CD14-positive monocyte (primary cell): ENCODE data around the gene RNGTT. TPM values are rescaled to one million over a fixed set of nuclear protein-coding genes. Genes with fewer than 3 reads are reported as not detected.

Experiments used
- DNase-seq, 3 donors: peaks; one replicate each; pipeline ENCODE4 v3.0.0-alpha.2; 2011 to 2022
- H2AFZ ChIP-seq: 2 replicates; pipeline ENCODE4 v1.6.0; 2012; ENCODE audit warnings: mild to moderate bottlenecking, low read depth, low read length, inconsistent platforms; ENCODE audit not compliant: insufficient read depth, poor library complexity, severe bottlenecking
- H3K27ac ChIP-seq, 2 donors: 1 replicate in 1 of 2; 2 replicates in 1 of 2; pipeline ENCODE4 v1.5.1; 2012 to 2013; ENCODE audit warnings: low read length in 2 of 2, control low read depth in 1 of 2, inconsistent platforms in 1 of 2, low read depth in 1 of 2, mild to moderate bottlenecking in 1 of 2
- H3K27me3 ChIP-seq, 2 donors: one replicate each; pipeline versions ENCODE4 v1.6.0 to v1.6.1; 2011 to 2013; ENCODE audit warnings: low read length in 2 of 2; ENCODE audit not compliant: control insufficient read depth in 2 of 2, insufficient read depth in 2 of 2
- H3K36me3 ChIP-seq, 2 donors: replicated peaks in 1 of 2; 1 replicate in 1 of 2; 2 replicates in 1 of 2; pipeline versions ENCODE4 v1.5.1 to v1.6.1; 2012 to 2013; ENCODE audit warnings: low read length in 2 of 2, control low read depth in 1 of 2, inconsistent platforms in 1 of 2, mild to moderate bottlenecking in 1 of 2; ENCODE audit not compliant: insufficient read depth in 2 of 2, control insufficient read depth in 1 of 2
- H3K4me1 ChIP-seq, 2 donors: 1 replicate in 1 of 2; 2 replicates in 1 of 2; pipeline versions ENCODE4 v1.5.1 to v1.6.1; 2012 to 2013; ENCODE audit warnings: low read length in 2 of 2, control low read depth in 1 of 2, inconsistent platforms in 1 of 2, mild to moderate bottlenecking in 1 of 2, moderate library complexity in 1 of 2; ENCODE audit not compliant: insufficient read depth in 2 of 2, control insufficient read depth in 1 of 2
- H3K4me2 ChIP-seq: replicated peaks from 2 replicates; pipeline ENCODE3; 2012; ENCODE audit warnings: low read length, moderate library complexity, mild to moderate bottlenecking; ENCODE audit not compliant: poor library complexity, severe bottlenecking; ENCODE audit errors: extremely low read depth
- H3K4me3 ChIP-seq, 3 experiments: fragments of 200-600 bp in 1 of 3; sonication (generic) in 1 of 3; replicated peaks in 1 of 3; 1 replicate in 2 of 3; 2 replicates in 1 of 3; pipeline ENCODE4 v1.5.1; 2011 to 2013; ENCODE audit warnings: low read length in 3 of 3, mild to moderate bottlenecking in 3 of 3, control low read depth in 2 of 3, low read depth in 2 of 3, inconsistent platforms in 1 of 3, moderate library complexity in 1 of 3
- H3K79me2 ChIP-seq: 2 replicates; pipeline ENCODE4 v1.6.0; 2012; ENCODE audit warnings: mild to moderate bottlenecking, control low read depth, inconsistent platforms, low read length, moderate library complexity; ENCODE audit not compliant: insufficient read depth
- H3K9ac ChIP-seq: 2 replicates; pipeline ENCODE4 v1.6.0; 2017; ENCODE audit warnings: low read length, mild to moderate bottlenecking; ENCODE audit not compliant: insufficient read depth, poor library complexity, severe bottlenecking
- H3K9me3 ChIP-seq, 2 donors: replicated peaks in 1 of 2; 1 replicate in 1 of 2; 2 replicates in 1 of 2; pipeline versions ENCODE4 v1.5.1 to v1.6.1; 2012 to 2013; ENCODE audit warnings: low read length in 2 of 2, control low read depth in 1 of 2; ENCODE audit not compliant: control insufficient read depth in 1 of 2, insufficient read depth in 1 of 2
- H4K20me1 ChIP-seq: 2 replicates; pipeline ENCODE4 v1.6.0; 2012; ENCODE audit warnings: mild to moderate bottlenecking, low read length, control low read depth, moderate library complexity; ENCODE audit not compliant: insufficient read depth
- H3K27ac Mint-ChIP-seq, 7 donors: one replicate each; pipeline ENCODE4 v1.8.0; 2020; ENCODE audit warnings: mild to moderate bottlenecking in 7 of 7, mixed read lengths in 7 of 7, moderate library complexity in 6 of 7, inconsistent platforms in 2 of 7
- H3K27me3 Mint-ChIP-seq, 3 donors: one replicate each; pipeline ENCODE4 v1.8.0; 2021 to 2022; ENCODE audit warnings: low read depth in 3 of 3, mild to moderate bottlenecking in 3 of 3, mixed read lengths in 3 of 3, moderate library complexity in 3 of 3, inconsistent platforms in 1 of 3
- H3K36me3 Mint-ChIP-seq, 2 donors: one replicate each; pipeline ENCODE4 v1.8.0; 2020; ENCODE audit warnings: mixed read lengths in 2 of 2, inconsistent platforms in 1 of 2, mild to moderate bottlenecking in 1 of 2
- H3K4me1 Mint-ChIP-seq: one replicate; pipeline ENCODE4 v1.8.0; 2020; ENCODE audit warnings: mild to moderate bottlenecking, mixed read lengths
- H3K4me3 Mint-ChIP-seq, 2 donors: one replicate each; pipeline ENCODE4 v1.8.0; 2020; ENCODE audit warnings: mild to moderate bottlenecking in 2 of 2, mixed read lengths in 2 of 2, moderate library complexity in 1 of 2
- H3K9me3 Mint-ChIP-seq, 7 donors: one replicate each; pipeline ENCODE4 v1.8.0; 2020 to 2022; ENCODE audit warnings: mixed read lengths in 7 of 7, mild to moderate bottlenecking in 6 of 7, moderate library complexity in 6 of 7, inconsistent platforms in 2 of 7
- CTCF ChIP-seq: fragments of 200-600 bp; IDR thresholded peaks from one replicate; pipeline ENCODE4 v1.8.0; 2022; ENCODE audit warnings: antibody characterized with exemption, mild to moderate bottlenecking
- WGBS: methylation state at CpG from one replicate; pipeline ENCODE4 v1.1.5; 2013; ENCODE audit warnings: missing lambda C conversion rate; ENCODE audit not compliant: insufficient coverage; 5-methylcytosine and 5-hydroxymethylcytosine counted together
- intact Hi-C, 2 donors: fragments of 100-400 bp; cut with micrococcal nuclease; formaldehyde crosslinking; loops; one replicate each; pipeline versions ENCODE4 v1.15.0 to v1.15.1; 2023
- polyA plus RNA-seq, 3 donors: library from polyadenylated mRNA; depleted of rRNA in 1 of 3; unstranded in 2 of 3; stranded (reverse) in 1 of 3; fragments of 300-500 nt in 2 of 3; fragments of >200 nt in 1 of 3; fragmentation: Illumina TruSeq in 2 of 3; gene quantifications; 1 replicate in 2 of 3; 2 replicates in 1 of 3; pipeline ENCODE4 v1.2.3, GENCODE V29; 2012 to 2021

The RNGTT gene
- polyA plus RNA-seq, 3 donors: 2.3 to 8.6 (median 5.8) TPM

GRCh38 chr6:88671624-88672023 is 291.8 kb downstream of the RNGTT start:
- no peak for TF ChIP-seq CTCF
- peaks cover 44 to 62% of the 10 kb centered on the region in 2 donors for H3K9me3 ChIP-seq
- H2AFZ ChIP-seq: no peak overlapping the region
- peaks cover 28 to 60% (median 56%) of the 10 kb centered on the region in 7 donors for H3K9me3 Mint-ChIP-seq
- no peak overlapping the region for H3K4me2 ChIP-seq
- peaks cover 47 to 68% of the 10 kb centered on the region in 2 donors for H3K36me3 Mint-ChIP-seq
- no peaks in the 10 kb centered on the region for H3K79me2 ChIP-seq
- 88% methylated on average over 1 of the region's 2 CpGs for WGBS
- H3K27me3 ChIP-seq: no peaks in the 10 kb centered on the region
- no peaks in the 10 kb centered on the region for H3K4me1 Mint-ChIP-seq
- H3K4me3 Mint-ChIP-seq: no peak overlapping the region
- H3K4me1 ChIP-seq: no peaks in the 10 kb centered on the region
- H3K9ac ChIP-seq: no peak overlapping the region
- no peak for DNase-seq
- no peak overlapping the region for H3K27ac Mint-ChIP-seq
- no peaks in the 10 kb centered on the region for H4K20me1 ChIP-seq
- H3K36me3 ChIP-seq: peaks cover 4 to 50% of the 10 kb centered on the region in 2 donors
- H3K27me3 Mint-ChIP-seq: no peaks in the 10 kb centered on the region
- H3K4me3 ChIP-seq: no peak overlapping the region
- intact Hi-C loops: no loop called here
- no peak overlapping the region for H3K27ac ChIP-seq

GRCh38 chr6:88670369-88670768 is 293.0 kb downstream of the RNGTT start:
- Mint-ChIP-seq H3K9me3 (peaks cover 31 to 69% (median 62%) of the 10 kb centered on the region in 7 donors), H3K4me1 (no peaks in the 10 kb centered on the region), H3K36me3 (peaks cover 53 to 71% of the 10 kb centered on the region in 2 donors), H3K4me3 (no peak overlapping the region), H3K27ac (no peak overlapping the region), H3K27me3 (no peaks in the 10 kb centered on the region)
- Histone ChIP-seq H3K4me1 (no peaks in the 10 kb centered on the region), H3K4me3 (peak overlapping the region in 1 of 3 experiments; percentile 23), H3K9me3 (peaks cover 56 to 73% of the 10 kb centered on the region in 2 donors), H3K79me2 (no peaks in the 10 kb centered on the region), H4K20me1 (no peaks in the 10 kb centered on the region), H3K27me3 (no peaks in the 10 kb centered on the region), H3K9ac (no peak overlapping the region), H3K4me2 (no peak overlapping the region), H2AFZ (no peak overlapping the region), H3K36me3 (peaks cover 4 to 61% of the 10 kb centered on the region in 2 donors), H3K27ac (no peak overlapping the region)
- 100% methylated on average over 1 of the region's 3 CpGs for WGBS
- intact Hi-C loops: no loop called here
- TF ChIP-seq CTCF: no peak
- no peak for DNase-seq
